Measurements from ENCODE around the gene CCDC93. TPM values are rescaled to one million over a fixed set of nuclear protein-coding genes. Genes with fewer than 3 reads are reported as not detected.
"Not testable (repeated sequence)": the region's sequence is repeated elsewhere in the genome, so short reads cannot be mapped to it uniquely, and the experiment has no call there.

CCDC93 gene
- polyA plus RNA-seq, 10 donors = 18.4 to 38.9 (median 26.3) TPM

- no peak for DNase-seq
Observed at GRCh38 chr2:117956036-117956796, 57.7 kb downstream of the CCDC93 start.

DNA sequence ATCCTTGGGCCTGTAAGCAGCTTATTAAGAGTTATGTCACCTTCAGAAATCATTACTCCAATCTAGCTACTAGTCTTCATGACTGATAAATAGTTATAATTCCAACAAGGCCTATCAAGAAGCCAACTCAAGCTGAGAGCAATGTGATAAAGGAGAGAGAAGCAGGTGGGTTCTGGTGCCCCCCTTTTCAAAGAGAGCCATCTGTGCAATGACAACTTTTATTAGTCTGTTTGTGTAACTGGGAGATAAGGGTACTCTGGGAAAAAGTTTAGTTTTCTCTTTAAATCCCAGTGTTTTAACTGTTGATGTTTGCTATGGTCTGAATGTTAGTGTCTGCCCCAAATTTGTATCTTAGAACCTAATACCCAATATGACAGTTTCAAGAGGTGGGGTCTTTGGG is 60.6 kb downstream of the CCDC93 start:
- DNase-seq = no peak

DNA sequence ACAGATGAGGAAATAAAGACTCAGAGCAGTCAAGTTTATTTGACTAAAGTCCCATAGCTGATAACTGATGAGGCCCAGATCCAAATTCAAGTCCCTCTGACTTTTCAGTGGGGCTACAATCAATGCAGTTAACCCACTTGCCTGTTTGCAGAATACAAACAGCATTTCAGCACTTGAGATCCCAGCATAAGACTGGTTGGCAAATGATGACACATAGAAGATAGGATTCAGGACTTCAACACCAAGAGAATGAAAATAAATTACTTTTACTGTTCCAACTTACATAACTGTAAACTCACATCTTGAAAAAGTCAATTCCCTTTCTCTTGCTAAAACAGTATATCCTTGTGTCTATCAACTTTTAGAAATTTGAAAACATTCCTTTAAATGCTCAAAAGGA is 61.2 kb downstream of the CCDC93 start:
- DNase-seq = no peak

- DNase-seq = no peak
Observed at GRCh38 chr2:117952228-117952627, 61.6 kb downstream of the CCDC93 start.

GRCh38 chr2:117949806-117950205 is 64.1 kb downstream of the CCDC93 start:
- DNase-seq = no peak

GRCh38 chr2:117948615-117949014 is 65.3 kb downstream of the CCDC93 start:
- no peak for DNase-seq

- DNase-seq = no peak
Observed at GRCh38 chr2:117945296-117945695, 68.6 kb downstream of the CCDC93 start.

DNA sequence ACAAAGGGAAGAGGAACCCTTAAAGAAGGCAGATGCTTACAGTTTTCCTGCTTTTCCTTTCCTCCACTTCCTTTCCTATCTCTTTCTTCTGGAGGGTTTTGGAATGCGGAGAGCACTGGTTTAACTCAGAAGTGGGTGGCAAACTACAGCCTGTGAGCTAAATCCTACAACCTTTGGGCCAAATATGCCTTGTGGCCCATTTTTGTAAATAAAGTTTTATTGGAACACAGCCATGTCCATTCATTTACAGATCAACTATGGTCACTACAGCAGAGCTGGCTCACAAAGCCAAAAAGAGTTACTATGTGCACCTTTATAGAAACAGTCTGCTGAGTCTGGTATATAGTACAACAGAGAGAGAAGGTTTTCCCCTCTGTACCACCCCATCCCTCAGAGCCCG is 69.1 kb downstream of the CCDC93 start:
- no peak for DNase-seq

- DNase-seq = peak in 1 of 3 donors; percentile 25
Observed at GRCh38 chr2:117943013-117943672, 70.7 kb downstream of the CCDC93 start.

DNA sequence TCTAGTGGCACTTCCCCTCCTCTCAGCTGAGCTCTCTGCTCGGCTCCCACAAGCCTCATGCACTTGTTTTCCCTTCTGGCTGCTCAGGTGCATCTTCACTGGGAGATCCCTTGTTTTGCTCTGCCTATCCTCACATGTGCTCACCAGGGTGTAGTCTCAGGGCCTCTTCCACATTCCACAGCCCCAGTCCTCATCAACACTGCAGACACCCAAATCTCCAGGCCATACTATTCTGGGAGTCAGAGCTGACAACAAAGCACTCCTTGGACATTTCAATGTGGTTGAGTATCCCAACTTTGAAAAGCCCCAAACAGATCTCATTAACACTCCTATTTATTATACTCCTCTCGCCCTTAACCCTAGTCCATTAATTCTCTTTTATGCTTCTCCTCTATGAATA is 71.3 kb downstream of the CCDC93 start:
- DNase-seq = no peak

DNA sequence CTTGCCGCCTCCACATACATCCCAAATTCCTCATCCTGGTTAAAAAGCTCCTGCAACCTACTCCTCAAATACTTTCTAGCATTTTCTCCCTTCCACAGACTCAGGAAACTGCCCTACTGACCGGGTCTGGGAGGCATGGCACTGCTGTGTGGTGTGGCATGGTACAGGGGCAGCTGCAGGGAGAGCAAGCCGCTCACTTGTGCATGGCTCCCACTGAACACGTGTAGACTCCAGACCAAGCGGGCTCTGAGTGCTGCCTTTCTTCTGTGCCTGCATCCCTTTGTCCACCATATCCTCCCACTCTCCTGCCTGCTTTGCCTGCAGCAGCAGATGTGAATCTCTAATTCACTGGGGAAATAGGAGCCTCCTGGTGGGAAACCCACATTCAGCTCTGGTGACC is 72.2 kb downstream of the CCDC93 start:
- DNase-seq = no peak

DNA sequence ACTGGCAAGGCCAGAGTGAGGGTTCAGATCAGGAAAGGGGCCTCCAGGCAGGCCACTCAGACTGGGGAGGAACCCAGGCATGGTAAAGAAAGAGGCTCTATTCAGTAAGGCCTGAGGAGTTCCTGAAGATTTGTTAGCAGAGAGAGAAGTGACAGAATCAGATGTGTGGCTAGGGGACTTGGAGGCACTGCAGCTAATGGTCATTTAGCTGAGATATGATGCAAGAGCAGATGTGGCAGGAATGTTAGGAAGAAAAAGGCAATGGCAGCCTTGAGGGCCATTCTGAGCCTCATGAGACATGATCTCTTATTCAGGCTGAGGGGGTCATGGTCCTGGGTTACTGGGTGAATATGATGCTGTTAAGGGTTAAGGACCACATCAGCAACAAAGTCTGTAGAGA is 73.4 kb downstream of the CCDC93 start:
- DNase-seq = no peak

DNA sequence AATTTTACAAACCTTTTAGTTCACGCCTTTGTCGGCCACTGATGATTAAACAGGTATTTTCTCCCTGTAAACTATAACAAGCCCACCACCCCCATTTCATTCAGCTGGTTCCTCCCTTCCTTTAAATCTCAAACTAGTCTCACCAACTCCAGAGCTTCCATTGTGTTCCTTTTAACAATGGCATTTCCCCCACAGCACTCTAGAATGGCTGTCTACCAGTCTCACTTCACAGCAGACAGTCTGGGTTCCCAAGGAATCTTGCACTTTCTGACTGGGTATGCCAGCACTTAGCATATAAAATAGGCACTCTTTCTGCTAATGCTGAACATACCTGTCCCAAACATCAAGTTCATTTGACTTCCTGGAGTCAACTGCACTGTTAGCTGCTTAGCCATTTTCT is 75.3 kb downstream of the CCDC93 start:
- DNase-seq = no peak

- no peak for DNase-seq
Observed at GRCh38 chr2:117936871-117937428, 76.9 kb downstream of the CCDC93 start.

DNA sequence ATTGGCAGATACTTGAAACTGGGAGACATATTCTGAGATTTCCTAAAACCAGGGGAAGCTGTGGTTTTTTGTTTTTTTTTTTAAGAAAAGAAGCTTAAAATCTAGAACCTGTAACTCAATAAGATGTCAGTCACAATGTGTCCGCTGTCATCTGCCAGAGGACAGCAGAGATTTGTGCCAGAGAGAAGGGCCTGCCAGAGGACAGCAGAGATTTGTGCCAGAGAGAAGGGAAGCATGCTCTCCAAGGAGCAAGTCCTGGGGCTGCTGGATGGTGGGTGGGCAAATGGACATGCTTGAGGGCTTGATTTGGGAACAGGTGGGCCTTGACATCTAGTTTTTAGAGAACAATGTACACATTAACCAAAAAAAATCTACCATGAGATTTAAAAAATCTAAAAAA is 77.9 kb downstream of the CCDC93 start:
- no peak for DNase-seq

GRCh38 chr2:117935456-117935855 is 78.4 kb downstream of the CCDC93 start:
- no peak for DNase-seq

DNA sequence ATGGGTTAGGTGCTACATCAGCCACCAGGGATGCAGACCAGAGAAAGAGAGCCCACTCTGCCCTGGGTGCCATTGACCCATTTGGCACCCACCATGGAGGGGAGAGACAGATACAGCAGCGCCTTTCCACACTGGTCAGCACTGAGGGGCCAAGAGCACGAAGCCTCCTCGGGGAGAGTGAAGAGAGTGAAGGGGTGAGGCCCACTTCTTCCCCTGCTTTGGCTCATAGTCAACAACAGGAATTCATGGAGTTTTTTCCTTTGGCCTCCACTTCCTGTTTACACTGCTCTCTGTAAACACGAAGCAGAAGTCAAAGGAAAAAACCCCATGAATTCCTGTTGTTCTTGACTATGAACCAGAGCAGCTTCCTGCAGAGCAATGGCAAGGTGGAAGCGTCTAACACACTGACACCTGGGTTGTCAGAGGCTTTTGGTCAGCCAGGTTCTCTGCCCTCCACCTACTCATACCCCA is 80.0 kb downstream of the CCDC93 start:
- no peak for DNase-seq

DNA sequence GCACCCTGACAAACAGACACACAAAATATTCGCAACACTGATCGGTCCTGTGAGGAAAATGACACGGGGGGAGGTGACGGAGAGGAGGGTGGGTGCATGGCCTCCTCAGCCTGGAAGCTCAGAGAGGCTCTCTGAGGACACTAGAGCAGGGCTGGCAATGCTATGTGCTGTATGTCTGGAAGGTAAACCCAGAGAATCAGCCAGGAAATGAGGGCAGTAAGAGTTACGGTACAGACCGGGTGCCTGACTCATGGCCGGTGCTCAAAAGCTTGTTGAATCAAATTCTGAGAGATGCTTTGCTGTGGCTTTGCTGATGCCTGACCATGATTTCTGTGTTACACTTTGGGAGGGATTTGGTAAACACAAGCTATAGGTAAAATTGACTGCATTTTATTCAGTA is 81.9 kb downstream of the CCDC93 start:
- no peak for DNase-seq

- no peak for DNase-seq
Observed at GRCh38 chr2:117931266-117931665, 82.6 kb downstream of the CCDC93 start.

DNA sequence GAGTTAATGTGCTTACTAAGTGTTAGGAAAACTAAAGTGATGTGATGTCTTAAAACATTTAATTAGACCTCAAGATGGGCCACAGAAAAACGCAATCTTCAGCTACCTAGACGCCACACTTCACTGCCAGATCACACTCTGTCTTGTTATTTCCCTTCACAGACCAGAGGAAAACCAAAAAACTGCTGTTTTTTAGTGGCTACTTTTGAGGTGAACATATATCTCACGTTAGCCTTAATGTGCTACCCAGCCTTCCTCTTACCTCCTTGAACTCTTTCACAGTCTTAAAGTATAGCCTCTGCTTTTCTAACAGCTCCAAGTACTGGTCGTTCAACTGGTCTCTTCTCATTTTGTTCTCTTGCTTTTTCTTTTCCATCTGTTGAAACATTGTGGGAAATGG is 83.1 kb downstream of the CCDC93 start:
- no peak for DNase-seq

GRCh38 chr2:117923471-117923870 is 90.4 kb downstream of the CCDC93 start:
- DNase-seq = not testable (repeated sequence)

DNA sequence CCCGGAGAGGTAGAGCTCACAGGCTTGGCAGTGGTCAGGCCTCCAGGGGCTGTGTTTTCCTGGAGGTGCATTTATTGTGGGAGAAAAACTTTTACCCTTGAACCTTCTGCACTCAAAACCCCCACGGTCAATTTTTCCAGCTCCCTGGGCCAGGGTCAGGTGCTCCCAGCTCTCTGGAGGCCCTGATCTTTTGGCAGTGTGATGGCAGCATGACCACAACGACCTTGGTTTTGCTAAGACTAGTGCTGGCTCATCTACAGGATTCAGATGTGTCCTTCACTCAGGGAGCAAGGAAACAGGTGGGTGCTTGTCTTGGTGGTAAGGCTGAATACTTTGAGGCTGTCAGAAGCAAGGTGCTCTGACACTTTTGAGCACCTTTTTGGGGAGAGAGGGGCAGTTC is 92.3 kb downstream of the CCDC93 start:
- DNase-seq = no peak

- DNase-seq = no peak
Observed at GRCh38 chr2:117918608-117919007, 95.3 kb downstream of the CCDC93 start.

All from muscle of back (tissue), 11 donors.